Stimulated activated CD8-positive, alpha-beta memory T cell treated with anti-CD3 and anti-CD28 coated beads, Interleukin-15, amount 100 ng/mL, for 1 hour (primary cell): Measurements from ENCODE around the gene ARHGAP25.

Experiments used
- DNase-seq: peaks from one replicate; pipeline ENCODE4 v3.0.0-alpha.2; 2020; ENCODE audit warnings: low read depth

Gene ARHGAP25

GRCh38 chr2:68863996-68864395, 129.4 kb downstream of the ARHGAP25 start:
- no peak for DNase-seq

DNA sequence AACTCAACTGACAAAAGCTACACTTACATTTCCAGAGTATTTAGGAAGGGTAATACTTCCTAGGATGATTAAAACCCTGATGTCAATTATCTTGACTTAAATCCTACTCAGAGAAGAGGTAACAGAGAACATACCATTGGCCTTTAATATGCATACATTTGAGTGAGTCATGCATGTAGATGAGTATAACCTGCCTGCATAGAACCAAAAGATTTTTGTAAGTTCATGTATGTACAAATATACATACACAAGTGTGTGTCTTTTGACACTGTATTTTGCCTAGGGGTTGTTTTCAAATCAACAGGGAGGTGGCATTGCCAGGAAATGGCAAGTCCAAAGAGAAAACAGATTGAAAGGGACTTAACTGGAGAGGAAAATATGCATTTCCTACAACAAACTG, 130.5 kb downstream of the ARHGAP25 start:
- no peak for DNase-seq

GRCh38 chr2:68870215-68870614, 135.6 kb downstream of the ARHGAP25 start:
- no peak for DNase-seq

- DNase-seq = no peak
Observed at GRCh38 chr2:68871159-68871764, 136.7 kb downstream of the ARHGAP25 start, which contains the start of gene BMP10. TSS of gene BMP10 (minus strand) at chr2:68871397. CDS start at chr2:68871358, 39 bp downstream.
